HepG2 (cell line): Measurements from ENCODE around the gene CD80. TPM values are rescaled to one million over a fixed set of nuclear protein-coding genes. Genes with fewer than 3 reads are reported as not detected.

Experiments used
- ATAC-seq: fragments of 200-7000 bp; cut with Tn5 transposase; 3 replicates; pipeline ENCODE4 v1.9.1; 2020; ENCODE audit warnings: mild to moderate bottlenecking, moderate library complexity
- BruUV-seq: library from RNA; stranded (reverse); fragments of 400-500 nt; replicated peaks from 2 replicates; lab custom pipeline; 2021; lab: Mats Ljungman, UMichigan
- CTCF ChIA-PET: fragments of 300-600 bp; formaldehyde crosslinking; extraction: SDS; loops from one replicate; lab custom pipeline; 2021; ENCODE audit warnings: low total read pairs, inconsistent platforms, low intra/inter-chr PET ratio; lab: Yijun Ruan, JAX
- POLR2A ChIA-PET: fragments of 350-600 bp; sonication (Branson Sonifier 250); formaldehyde crosslinking; loops from one replicate; lab custom pipeline; 2020; ENCODE audit warnings: antibody characterized with exemption, inconsistent platforms; lab: Yijun Ruan, JAX
- DNase-seq: peaks from one replicate; pipeline ENCODE4 v3.0.0-alpha.2; 2015; ENCODE audit warnings: low spot score
- FAIRE-seq: peaks from 3 replicates; lab custom pipeline; 2011; peaks lifted over from hg19 to GRCh38; lab: Jason Lieb, UNC
- H2AFZ ChIP-seq: one replicate; pipeline ENCODE4 v1.6.1; 2011; ENCODE audit warnings: low read length, inconsistent platforms
- H3K27ac ChIP-seq: fragments of 300-600 bp; 3 replicates; pipeline ENCODE4 v1.8.0; 2011; ENCODE audit warnings: mixed run types, mild to moderate bottlenecking, mixed read lengths, low read length, inconsistent platforms; ENCODE audit not compliant: insufficient read depth; ENCODE audit errors: extremely low read length
- H3K27me3 ChIP-seq, 2 experiments: fragments of 200-600 bp in 1 of 2; 2 replicates in 1 of 2; 3 replicates in 1 of 2; pipeline versions ENCODE4 v1.6.0 to v1.8.0; 2011; ENCODE audit warnings: low read length in 2 of 2, mild to moderate bottlenecking in 2 of 2, moderate library complexity in 2 of 2, inconsistent platforms in 1 of 2; ENCODE audit not compliant: insufficient read depth in 2 of 2, control insufficient read depth in 1 of 2
- H3K36me3 ChIP-seq, 2 experiments: fragments of 200-600 bp in 1 of 2; replicated peaks in 1 of 2; 2 replicates in 1 of 2; 3 replicates in 1 of 2; pipeline versions ENCODE4 v1.5.1 to v1.8.0; 2011; ENCODE audit warnings: low read length in 2 of 2, inconsistent platforms in 1 of 2; ENCODE audit not compliant: insufficient read depth in 2 of 2, control insufficient read depth in 1 of 2
- H3K4me1 ChIP-seq: 2 replicates; pipeline ENCODE4 v1.5.1; 2012; ENCODE audit warnings: low read length, inconsistent platforms; ENCODE audit not compliant: insufficient read depth
- H3K4me2 ChIP-seq: 2 replicates; pipeline ENCODE4 v1.6.0; 2011; ENCODE audit warnings: low read depth, low read length, inconsistent platforms
- H3K4me3 ChIP-seq, 3 experiments: fragments of 200-600 bp in 1 of 3; sonication (generic), shearing (Covaris generic) in 1 of 3; replicated peaks in 1 of 3; 2 replicates each; pipeline ENCODE4 v1.5.1; 2011 to 2016; ENCODE audit warnings: low read length in 3 of 3, inconsistent platforms in 2 of 3, low read depth in 2 of 3, mild to moderate bottlenecking in 2 of 3, control low read depth in 1 of 3, mixed read lengths in 1 of 3; ENCODE audit not compliant: insufficient read depth in 1 of 3
- H3K79me2 ChIP-seq: one replicate; pipeline ENCODE4 v1.6.1; 2011; ENCODE audit warnings: low read length, inconsistent platforms; ENCODE audit not compliant: insufficient read depth
- H3K9ac ChIP-seq: 2 replicates; pipeline ENCODE4 v1.6.0; 2011; ENCODE audit warnings: mild to moderate bottlenecking, low read depth, low read length, inconsistent platforms; ENCODE audit not compliant: insufficient read depth
- H3K9me3 ChIP-seq: 2 replicates; pipeline ENCODE4 v1.5.1; 2012; ENCODE audit warnings: mild to moderate bottlenecking, low read length
- H4K20me1 ChIP-seq: 2 replicates; pipeline ENCODE4 v1.6.0; 2011; ENCODE audit warnings: inconsistent platforms, mild to moderate bottlenecking, low read length, moderate library complexity; ENCODE audit not compliant: insufficient read depth
- ATF7 ChIP-seq, 2 experiments: fragments of 450-650 bp in 1 of 2; sonication (generic) in 1 of 2; formaldehyde crosslinking in 1 of 2; IDR thresholded peaks; 2 replicates each; pipeline versions ENCODE4 v1.4.0 to v1.6.1; 2016 to 2020; ENCODE audit warnings: antibody characterized with exemption in 1 of 2, mild to moderate bottlenecking in 1 of 2, missing genetic modification reagents in 1 of 2
- BRCA1 ChIP-seq: sonication (generic); formaldehyde crosslinking; IDR thresholded peaks from 2 replicates; pipeline ENCODE4 v1.4.0; 2020; ENCODE audit warnings: missing genetic modification reagents
- EZH2 ChIP-seq: conservative IDR thresholded peaks from 2 replicates; pipeline ENCODE4 v1.6.1; 2012; ENCODE audit warnings: mild to moderate bottlenecking, low read depth, low read length, moderate library complexity
- GATA4 ChIP-seq: sonication (generic); IDR thresholded peaks from 2 replicates; pipeline ENCODE4 v1.6.1; 2016; ENCODE audit warnings: antibody characterized with exemption, low read depth, borderline replicate concordance
- GTF2F1 ChIP-seq: fragments of 150-350 bp; IDR thresholded peaks from 2 replicates; pipeline ENCODE4 v1.6.1; 2014; ENCODE audit warnings: low read length
- KLF6 ChIP-seq: IDR thresholded peaks from 2 replicates; pipeline ENCODE4 v1.8.0; 2016; ENCODE audit warnings: missing biosample characterization, missing genetic modification reagents
- NFIC ChIP-seq: IDR thresholded peaks from 2 replicates; pipeline ENCODE4 v1.6.1; 2012; ENCODE audit warnings: mild to moderate bottlenecking, low read length, inconsistent platforms
- SIX1 ChIP-seq: sonication (generic); formaldehyde crosslinking; IDR thresholded peaks from 2 replicates; pipeline ENCODE4 v1.4.0; 2020; ENCODE audit warnings: missing genetic modification reagents, borderline replicate concordance
- SNAPC2 ChIP-seq: sonication (generic); formaldehyde crosslinking; IDR thresholded peaks from 2 replicates; pipeline ENCODE4 v1.8.1; 2022; ENCODE audit warnings: mild to moderate bottlenecking, missing genetic modification reagents
- TAF15 ChIP-seq: fragments of 200-400 bp; formaldehyde crosslinking; IDR thresholded peaks from one replicate; pipeline ENCODE4 v1.6.1; 2018; ENCODE audit warnings: mild to moderate bottlenecking, low read depth, low read length; ENCODE audit not compliant: poor library complexity, severe bottlenecking
- TBX2 ChIP-seq: sonication (generic); formaldehyde crosslinking; IDR thresholded peaks from 2 replicates; pipeline ENCODE4 v1.5.0; 2020; ENCODE audit warnings: missing genetic modification reagents, mild to moderate bottlenecking, borderline replicate concordance
- ZNF24 ChIP-seq: fragments of 450-650 bp; IDR thresholded peaks from 2 replicates; pipeline ENCODE4 v1.6.1; 2017; ENCODE audit warnings: antibody characterized with exemption, mild to moderate bottlenecking
- ZNF337 ChIP-seq: sonication (generic); formaldehyde crosslinking; IDR thresholded peaks from 2 replicates; pipeline ENCODE4 v1.5.1; 2020; ENCODE audit warnings: missing genetic modification reagents, low read depth, mild to moderate bottlenecking, borderline replicate concordance
- WGBS: methylation state at CpG from one replicate; pipeline ENCODE4 v1.1.6; 2017; ENCODE audit warnings: low lambda C conversion rate; 5-methylcytosine and 5-hydroxymethylcytosine counted together
- in situ Hi-C: cut with HindIII; loops from 2 replicates; pipeline ENCODE4 v1.10.0; 2017; ENCODE audit warnings: low pct_unique_long_range_greater_than_20kb; ENCODE audit not compliant: extremely low pct_ligation_motif_present
- intact Hi-C: fragments of 100-400 bp; cut with micrococcal nuclease; formaldehyde crosslinking; loops from one replicate; pipeline ENCODE4 v1.10.0; 2022; ENCODE audit not compliant: unreplicated experiment
- polyA plus RNA-seq, 8 experiments: library from polyadenylated mRNA; depleted of rRNA in 3 of 8; stranded (reverse) in 7 of 8; unstranded in 1 of 8; fragments of >200 nt; fragmentation: Illumina TruSeq in 4 of 8; extraction: Trizol in 4 of 8; gene quantifications; 2 replicates each; pipeline versions ENCODE4 v1.2.1 to v1.2.3, GENCODE V29; 2011 to 2016; ENCODE audit warnings: low read depth in 4 of 8, missing spikeins in 1 of 8, mixed read lengths in 1 of 8; ENCODE audit not compliant: insufficient read depth in 1 of 8
- total RNA-seq, 5 experiments: library from RNA; depleted of rRNA; stranded (reverse); fragments of >200 nt; fragmentation: Illumina TruSeq; extraction: Trizol; gene quantifications; 2 replicates each; pipeline ENCODE4 v1.2.3, GENCODE V29; 2016; ENCODE audit warnings: low read depth in 1 of 5
- TF ChIP-seq, protein P1 (sequence below): sonication (generic); formaldehyde crosslinking; IDR thresholded peaks from 2 replicates; pipeline ENCODE4 v1.8.1; 2023; ENCODE audit warnings: mild to moderate bottlenecking, missing genetic modification reagents
- TF ChIP-seq, protein P2 (sequence below): sonication (generic); formaldehyde crosslinking; IDR thresholded peaks from 2 replicates; pipeline ENCODE4 v1.5.0; 2020; ENCODE audit warnings: missing genetic modification reagents

The CD80 gene
- total and polyA plus RNA-seq, 2 of the 13 experiments (the other 11 are each of a cell fraction or from before 2014, with no cell fraction given): not detected

DNA sequence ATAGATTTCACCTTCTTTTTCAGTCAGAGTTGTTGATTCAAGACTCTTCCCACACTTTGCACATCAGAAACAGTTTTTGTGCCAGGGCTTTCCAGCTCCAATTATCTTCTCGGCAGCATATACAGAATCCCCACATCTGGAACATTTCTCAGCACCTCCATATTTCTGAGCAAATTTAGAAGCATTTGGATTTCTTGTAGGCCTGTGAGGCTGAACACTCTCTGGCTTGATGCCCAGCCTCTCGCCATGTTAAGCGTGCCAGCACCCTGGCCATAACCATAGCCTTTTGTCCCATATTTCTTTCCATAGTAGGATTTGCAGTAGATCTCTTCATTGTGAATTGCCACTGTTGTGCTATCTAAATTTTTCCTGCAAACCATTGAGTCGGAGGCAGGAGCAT lies 28.3 kb downstream of the CD80 start:
- no peaks in the 10 kb centered on the region for H3K36me3 ChIP-seq
- WGBS: 74% methylated on average over 4 of the region's 4 CpGs
- FAIRE-seq: no peak

More for the DNA sequence above, 28.3 kb downstream of the CD80 start:
- intact Hi-C loops: no loop called here
- ChIA-PET CTCF (no interaction called here), POLR2A (no interaction called here)
- H3K27me3 ChIP-seq: no peaks in the 10 kb centered on the region
- H3K4me3 ChIP-seq: no peak overlapping the region
- in situ Hi-C loops: no loop called here
- H3K4me2 ChIP-seq: no peak overlapping the region
- DNase-seq: no peak
- H3K9me3 ChIP-seq: no peaks in the 10 kb centered on the region
- no peak overlapping the region for H3K27ac ChIP-seq
- no peak overlapping the region for H3K9ac ChIP-seq
- no peaks in the 10 kb centered on the region for H3K4me1 ChIP-seq
- H4K20me1 ChIP-seq: no peaks in the 10 kb centered on the region
- no peaks in the 10 kb centered on the region for H3K79me2 ChIP-seq
- no peak for ATAC-seq
- BruUV-seq: no TSS peak
- no peak overlapping the region for H2AFZ ChIP-seq
- no peak for TF ChIP-seq ZNF337 (CRISPR knock-in tag)
- TF ChIP-seq, protein P1, sequence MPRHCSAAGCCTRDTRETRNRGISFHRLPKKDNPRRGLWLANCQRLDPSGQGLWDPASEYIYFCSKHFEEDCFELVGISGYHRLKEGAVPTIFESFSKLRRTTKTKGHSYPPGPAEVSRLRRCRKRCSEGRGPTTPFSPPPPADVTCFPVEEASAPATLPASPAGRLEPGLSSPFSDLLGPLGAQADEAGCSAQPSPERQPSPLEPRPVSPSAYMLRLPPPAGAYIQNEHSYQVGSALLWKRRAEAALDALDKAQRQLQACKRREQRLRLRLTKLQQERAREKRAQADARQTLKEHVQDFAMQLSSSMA (CRISPR knock-in tag): no peak
- no peak for TF ChIP-seq BRCA1 (CRISPR knock-in tag)
- no peak for TF ChIP-seq ATF7 (IDR thresholded peaks at IDR 0.05)
- TF ChIP-seq ATF7 (CRISPR knock-in tag; IDR thresholded peaks at IDR 0.05): no peak
- TF ChIP-seq SIX1: no peak
- no peak for TF ChIP-seq TAF15
- no peak for TF ChIP-seq SNAPC2 (CRISPR knock-in tag)
- no peak for TF ChIP-seq NFIC
- TF ChIP-seq ZNF24: no peak
- TF ChIP-seq EZH2: no peak
- no peak for TF ChIP-seq KLF6 (CRISPR knock-in tag)
- TF ChIP-seq TBX2 (CRISPR knock-in tag): no peak
- TF ChIP-seq GTF2F1: no peak
- TF ChIP-seq, protein P2, sequence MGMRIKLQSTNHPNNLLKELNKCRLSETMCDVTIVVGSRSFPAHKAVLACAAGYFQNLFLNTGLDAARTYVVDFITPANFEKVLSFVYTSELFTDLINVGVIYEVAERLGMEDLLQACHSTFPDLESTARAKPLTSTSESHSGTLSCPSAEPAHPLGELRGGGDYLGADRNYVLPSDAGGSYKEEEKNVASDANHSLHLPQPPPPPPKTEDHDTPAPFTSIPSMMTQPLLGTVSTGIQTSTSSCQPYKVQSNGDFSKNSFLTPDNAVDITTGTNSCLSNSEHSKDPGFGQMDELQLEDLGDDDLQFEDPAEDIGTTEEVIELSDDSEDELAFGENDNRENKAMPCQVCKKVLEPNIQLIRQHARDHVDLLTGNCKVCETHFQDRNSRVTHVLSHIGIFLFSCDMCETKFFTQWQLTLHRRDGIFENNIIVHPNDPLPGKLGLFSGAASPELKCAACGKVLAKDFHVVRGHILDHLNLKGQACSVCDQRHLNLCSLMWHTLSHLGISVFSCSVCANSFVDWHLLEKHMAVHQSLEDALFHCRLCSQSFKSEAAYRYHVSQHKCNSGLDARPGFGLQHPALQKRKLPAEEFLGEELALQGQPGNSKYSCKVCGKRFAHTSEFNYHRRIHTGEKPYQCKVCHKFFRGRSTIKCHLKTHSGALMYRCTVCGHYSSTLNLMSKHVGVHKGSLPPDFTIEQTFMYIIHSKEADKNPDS (CRISPR knock-in tag): no peak
- TF ChIP-seq GATA4: no peak
